Jurkat, Clone E6-1 (cell line): ENCODE measurements around the gene ERVFRD-1. TPM values are rescaled to one million over a fixed set of nuclear protein-coding genes. Genes with fewer than 3 reads are reported as not detected.

Experiments
- DNase-seq: peaks from one replicate; pipeline ENCODE4 v3.0.0-alpha.2; 2011; ENCODE audit warnings: low read depth, low spot score
- H3K4me3 ChIP-seq: 2 replicates; pipeline ENCODE4 v1.5.1; 2011; ENCODE audit warnings: mild to moderate bottlenecking, low read length, control low read depth, moderate library complexity
- polyA plus RNA-seq: library from polyadenylated mRNA; unstranded; fragments of >200 nt; gene quantifications from one replicate; pipeline ENCODE4 v1.2.1, GENCODE V29; 2012; ENCODE audit warnings: missing spikeins; ENCODE audit not compliant: insufficient read length, insufficient read depth

The ERVFRD-1 gene
- not detected for polyA plus RNA-seq

- H3K4me3 ChIP-seq: peak within 1 kb of the TSS; percentile 17
- DNase-seq: no peak
Measured at GRCh38 chr6:11110921-11111768, at the start of gene ERVFRD-1. TSS of gene ERVFRD-1 (minus strand) at chr6:11111725. CDS start at chr6:11105310, 6,415 bp downstream.

- H3K4me3 ChIP-seq: no peak overlapping the region
- DNase-seq: no peak
Measured at GRCh38 chr6:11160199-11160598, 48.7 kb upstream of the ERVFRD-1 start.

- DNase-seq: no peak
- no peak overlapping the region for H3K4me3 ChIP-seq
Measured at GRCh38 chr6:11155589-11155988, 44.1 kb upstream of the ERVFRD-1 start.

GRCh38 chr6:11153447-11153846 lies 41.9 kb upstream of the ERVFRD-1 start:
- no peak overlapping the region for H3K4me3 ChIP-seq
- DNase-seq: no peak

DNA sequence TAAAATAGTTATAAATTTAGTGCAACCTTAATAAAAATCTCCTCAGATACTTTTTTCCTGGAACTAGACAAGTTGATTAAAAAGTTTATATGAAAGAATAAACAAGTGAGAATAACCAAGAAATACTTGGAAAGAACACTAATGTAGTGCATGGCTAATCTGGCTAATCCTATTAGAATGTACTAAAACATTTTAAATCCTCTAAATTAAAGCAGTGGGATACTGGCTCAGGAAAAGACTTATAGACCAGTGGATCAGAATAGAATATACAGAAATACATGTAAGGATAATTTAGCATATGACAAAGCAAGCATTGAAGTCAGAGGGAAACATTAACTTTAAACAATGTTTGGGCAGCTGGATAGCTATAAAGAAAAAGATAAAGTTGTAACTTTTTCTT lies 41.1 kb upstream of the ERVFRD-1 start:
- no peak for DNase-seq

DNA sequence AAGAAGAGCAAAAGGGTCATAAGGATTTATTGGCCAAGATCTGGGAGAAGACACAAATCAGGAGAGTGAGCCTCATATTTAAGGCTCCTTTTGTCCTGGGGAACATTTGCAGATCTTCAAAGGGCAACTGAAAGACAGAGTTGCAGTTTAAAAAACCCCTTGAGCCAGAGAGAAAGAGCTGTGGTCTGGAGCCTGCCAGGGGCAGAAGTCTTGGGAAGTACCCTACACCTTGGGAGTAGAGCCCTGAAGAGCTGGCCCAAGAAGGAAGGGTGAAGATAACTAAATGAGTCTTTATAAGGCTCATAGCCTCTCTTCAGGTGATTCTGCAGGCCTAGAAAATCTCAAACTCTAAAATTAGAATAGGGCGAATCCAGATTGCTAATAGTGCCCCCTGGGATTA lies 40.0 kb upstream of the ERVFRD-1 start:
- DNase-seq: no peak
- H3K4me3 ChIP-seq: no peak overlapping the region

More for the DNA sequence above, 41.1 kb upstream of the ERVFRD-1 start:
- H3K4me3 ChIP-seq: no peak overlapping the region

DNA sequence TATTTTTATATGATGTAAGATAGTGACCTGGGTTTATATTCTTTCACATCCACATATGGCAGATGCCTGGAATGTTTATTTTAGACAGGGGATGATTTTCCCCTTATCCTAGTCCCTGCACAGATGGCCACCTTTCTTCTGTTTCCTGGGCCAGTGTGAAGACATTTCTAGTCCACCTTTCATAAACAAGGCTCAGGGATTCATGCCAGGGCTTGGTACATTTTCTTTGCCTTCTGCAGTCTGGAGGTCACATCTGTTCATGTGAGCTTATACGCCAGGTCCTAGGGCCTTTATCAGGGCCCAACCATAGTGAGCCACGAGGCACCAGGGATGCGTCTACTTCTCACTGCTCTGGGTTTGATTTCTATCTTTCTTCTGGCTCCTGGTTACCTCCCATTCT lies 38.0 kb upstream of the ERVFRD-1 start:
- H3K4me3 ChIP-seq: no peak overlapping the region
- no peak for DNase-seq

DNA sequence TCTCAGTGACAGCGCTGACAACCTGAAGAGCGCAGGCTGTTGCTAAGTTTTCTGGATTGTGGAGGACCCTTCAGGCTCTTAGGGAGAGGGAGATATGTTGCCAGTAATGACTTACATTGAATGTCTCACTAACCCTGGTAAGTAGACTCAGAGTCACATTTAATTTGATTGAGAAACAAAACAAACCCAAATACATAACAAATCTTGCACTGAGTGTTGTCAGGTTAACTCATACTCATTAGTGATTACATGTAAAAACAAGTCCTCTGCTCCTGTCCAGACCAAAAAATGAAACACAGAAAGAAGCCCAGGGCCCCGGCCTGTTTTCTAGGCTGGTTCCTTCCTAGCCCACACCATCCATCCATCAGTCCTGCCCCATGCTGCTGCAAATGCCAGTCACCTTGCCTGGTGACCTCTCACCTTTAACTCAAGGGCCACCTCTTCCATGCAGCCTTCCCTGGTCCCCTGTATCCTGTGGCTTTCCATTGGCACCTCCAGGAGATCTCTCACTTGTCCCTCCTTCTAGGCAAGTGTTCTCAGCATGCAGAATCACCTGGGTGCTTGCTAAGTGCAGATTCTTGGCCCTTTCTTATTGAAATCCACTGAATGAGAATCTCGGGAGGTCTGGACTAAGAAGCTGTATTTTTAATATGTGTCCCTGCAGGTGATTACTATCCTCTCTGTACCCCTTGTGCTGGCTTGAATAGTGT lies 34.7 kb upstream of the ERVFRD-1 start:
- H3K4me3 ChIP-seq: no peak overlapping the region
- DNase-seq: no peak

- DNase-seq: peak; percentile 41
- no peak overlapping the region for H3K4me3 ChIP-seq
Measured at GRCh38 chr6:11144393-11144851, 32.9 kb upstream of the ERVFRD-1 start.

- no peak for DNase-seq
- no peak overlapping the region for H3K4me3 ChIP-seq
Measured at GRCh38 chr6:11143394-11144371, 32.2 kb upstream of the ERVFRD-1 start.

DNA sequence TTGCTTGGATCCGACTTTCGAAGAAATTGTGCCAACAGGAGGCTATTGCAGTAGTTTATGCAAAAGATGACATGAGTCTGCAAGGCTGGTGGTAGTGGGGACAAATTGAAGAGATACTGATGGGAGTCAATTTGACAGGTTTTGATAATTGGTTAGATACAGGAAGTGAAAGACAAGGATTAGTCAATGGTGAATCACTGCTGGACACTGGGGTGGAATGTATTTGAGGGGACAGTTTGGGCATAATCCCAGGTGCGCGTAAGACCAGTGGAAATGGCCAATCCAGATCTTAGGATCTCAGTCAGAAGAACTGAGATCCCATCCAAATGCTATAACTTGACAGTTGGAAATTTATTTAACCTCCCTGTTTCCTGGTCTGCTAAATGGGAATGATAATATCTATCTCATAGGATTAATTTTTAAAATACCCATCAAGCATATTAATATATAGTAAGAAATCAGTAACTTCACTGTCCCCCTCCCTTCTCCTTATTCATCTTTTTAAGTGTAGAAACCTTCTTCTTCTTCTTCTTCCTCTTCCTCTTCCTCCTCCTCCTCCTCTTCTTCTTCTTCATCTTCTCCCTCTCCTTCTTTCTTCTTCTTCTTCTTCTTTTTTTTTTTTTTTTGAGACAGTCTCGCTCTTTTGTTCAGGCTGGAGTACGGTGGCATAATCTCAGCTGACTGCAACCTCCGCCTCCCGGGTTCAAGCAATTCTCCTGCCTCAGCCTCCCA lies 30.9 kb upstream of the ERVFRD-1 start:
- no peak overlapping the region for H3K4me3 ChIP-seq
- DNase-seq: no peak

DNA sequence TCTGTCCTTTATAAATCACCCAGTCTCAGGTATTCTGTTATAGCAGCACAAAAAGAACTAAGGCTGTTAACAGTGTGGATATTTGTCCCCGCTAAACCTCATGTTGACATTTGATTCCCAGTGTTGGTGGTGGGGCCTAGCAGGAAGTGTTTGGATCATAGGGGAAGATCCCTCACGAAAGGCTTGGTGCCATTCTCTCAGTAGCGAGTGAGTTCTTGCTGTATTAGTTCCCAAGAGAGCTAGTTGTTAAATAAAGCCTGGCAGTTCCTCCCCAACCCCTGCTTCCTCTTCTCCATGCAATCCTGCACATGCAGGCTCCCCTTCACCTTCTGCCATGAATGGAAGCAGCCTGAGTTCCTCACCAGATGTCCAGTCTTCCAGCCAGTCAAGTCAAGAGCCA lies 29.8 kb upstream of the ERVFRD-1 start:
- no peak overlapping the region for H3K4me3 ChIP-seq
- no peak for DNase-seq

DNA sequence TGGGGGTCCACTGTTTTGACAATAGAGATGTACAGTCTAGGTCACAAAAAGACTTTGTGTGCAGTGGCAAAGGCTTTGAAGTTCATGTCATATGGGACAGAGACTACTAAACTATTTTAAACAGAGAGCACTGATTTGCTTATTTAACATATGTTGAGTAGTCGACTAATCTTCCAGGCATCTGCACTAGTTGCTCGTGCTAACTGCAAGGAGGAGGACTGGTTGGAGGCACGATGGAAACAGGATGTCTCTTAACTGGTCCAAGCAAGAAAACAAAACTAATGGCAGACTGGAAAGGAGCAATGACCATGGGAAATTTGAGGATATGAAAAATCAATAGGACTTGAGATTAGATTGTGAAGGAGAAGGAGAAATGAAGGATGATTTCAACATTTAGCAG lies 28.5 kb upstream of the ERVFRD-1 start:
- DNase-seq: no peak
- H3K4me3 ChIP-seq: no peak overlapping the region

GRCh38 chr6:11139051-11139960 lies 27.8 kb upstream of the ERVFRD-1 start:
- DNase-seq: no peak
- H3K4me3 ChIP-seq: no peak overlapping the region

- no peak for DNase-seq
- no peak overlapping the region for H3K4me3 ChIP-seq
Measured at GRCh38 chr6:11136809-11137208, 25.3 kb upstream of the ERVFRD-1 start.

- no peak overlapping the region for H3K4me3 ChIP-seq
- no peak for DNase-seq
Measured at GRCh38 chr6:11133281-11133680, 21.8 kb upstream of the ERVFRD-1 start.

GRCh38 chr6:11132194-11132888 lies 20.8 kb upstream of the ERVFRD-1 start:
- no peak for DNase-seq
- no peak overlapping the region for H3K4me3 ChIP-seq
